HCT116 (cell line): ENCODE data around the gene STAC. TPM values are rescaled to one million over a fixed set of nuclear protein-coding genes. Genes with fewer than 3 reads are reported as not detected.

Source experiments
- ATAC-seq: fragments of 200-7000 bp; cut with Tn5 transposase; 2 replicates; pipeline ENCODE4 v1.9.1; 2020; ENCODE audit warnings: mild to moderate bottlenecking, moderate library complexity
- BruUV-seq: library from RNA; stranded (reverse); fragments of 400-500 nt; replicated peaks from 2 replicates; lab custom pipeline; 2021; lab: Mats Ljungman, UMichigan
- CTCF ChIA-PET: fragments of 300-600 bp; sonication (Branson Sonifier 250); formaldehyde crosslinking; loops from one replicate; lab custom pipeline; 2021; ENCODE audit warnings: antibody characterized with exemption; lab: Charles Lee
- POLR2A ChIA-PET: fragments of 300-600, 350-600 bp; sonication (Branson Sonifier 250); formaldehyde crosslinking; loops from one replicate; lab custom pipeline; 2021; ENCODE audit warnings: antibody characterized with exemption; lab: Charles Lee
- RAD21 ChIA-PET, 2 experiments: fragments of 300-600 bp; sonication (Branson Sonifier 250); formaldehyde crosslinking; loops; one replicate each; lab custom pipeline; 2023; ENCODE audit warnings: low total read pairs in 2 of 2; ENCODE audit not compliant: uncharacterized antibody in 2 of 2, unreplicated experiment in 2 of 2, low non-redundant PET in 1 of 2; lab: Charles Lee
- DNase-seq: peaks from one replicate; pipeline ENCODE4 v3.0.0-alpha.2; 2010; ENCODE audit warnings: low read depth, low spot score
- H2AFZ ChIP-seq: fragments of 200-600 bp; shearing (Covaris generic), sonication (generic); 2 replicates; pipeline ENCODE4 v1.6.1; 2017; ENCODE audit warnings: low read depth, mixed run types, mixed read lengths, antibody characterized with exemption, low read length; ENCODE audit not compliant: poor library complexity, severe bottlenecking
- H3K27ac ChIP-seq: 2 replicates; pipeline ENCODE4 v1.5.1; 2012; ENCODE audit warnings: low read depth, low read length
- H3K27me3 ChIP-seq: fragments of 200-600 bp; sonication (generic); 2 replicates; pipeline ENCODE4 v1.6.1; 2016; ENCODE audit warnings: mixed run types, low read length, mixed read lengths; ENCODE audit not compliant: insufficient read depth
- H3K36me3 ChIP-seq, 2 experiments: fragments of 200-500 bp in 1 of 2; fragments of 200-600 bp in 1 of 2; sonication (Bioruptor generic) in 1 of 2; sonication (generic) in 1 of 2; 2 replicates each; pipeline versions ENCODE4 v1.5.1 to v1.6.1; 2014 to 2016; ENCODE audit warnings: low read length in 2 of 2, inconsistent platforms in 1 of 2, mixed read lengths in 1 of 2, mixed run types in 1 of 2; ENCODE audit not compliant: insufficient read depth in 2 of 2, control insufficient read depth in 1 of 2
- H3K4me1 ChIP-seq, 2 experiments: fragments of 200-600 bp in 1 of 2; sonication (generic) in 1 of 2; 2 replicates each; pipeline versions ENCODE4 v1.5.1 to v1.6.1; 2012 to 2017; ENCODE audit warnings: low read length in 2 of 2, inconsistent platforms in 1 of 2, mild to moderate bottlenecking in 1 of 2, mixed read lengths in 1 of 2, mixed run types in 1 of 2, moderate library complexity in 1 of 2; ENCODE audit not compliant: insufficient read depth in 2 of 2, control insufficient read depth in 1 of 2
- H3K4me2 ChIP-seq: fragments of 200-600 bp; sonication (generic); 2 replicates; pipeline ENCODE4 v1.6.1; 2017; ENCODE audit warnings: mixed run types, low read length, mixed read lengths
- H3K4me3 ChIP-seq, 2 experiments: fragments of 200-600 bp in 1 of 2; sonication (generic) in 1 of 2; replicated peaks in 1 of 2; 2 replicates each; pipeline ENCODE4 v1.5.1; 2011 to 2016; ENCODE audit warnings: low read length in 2 of 2, control low read depth in 1 of 2, low read depth in 1 of 2, mild to moderate bottlenecking in 1 of 2, mixed read lengths in 1 of 2, mixed run types in 1 of 2
- H3K79me2 ChIP-seq: fragments of 200-600 bp; sonication (generic); 2 replicates; pipeline ENCODE4 v1.6.1; 2017; ENCODE audit warnings: mild to moderate bottlenecking, mixed run types, low read length, moderate library complexity, mixed read lengths; ENCODE audit not compliant: insufficient read depth
- H3K9ac ChIP-seq: fragments of 200-600 bp; sonication (generic); 2 replicates; pipeline ENCODE4 v1.6.1; 2016; ENCODE audit warnings: low read length, mixed read lengths
- H3K9me2 ChIP-seq: fragments of 200-600 bp; sonication (generic), shearing (Covaris generic); 2 replicates; pipeline ENCODE4 v1.6.1; 2017; ENCODE audit warnings: mixed run types, mild to moderate bottlenecking, moderate library complexity; ENCODE audit not compliant: insufficient read depth
- H3K9me3 ChIP-seq, 2 experiments: fragments of 200-500 bp in 1 of 2; fragments of 200-600 bp in 1 of 2; sonication (Bioruptor generic) in 1 of 2; sonication (generic) in 1 of 2; 2 replicates each; pipeline ENCODE4 v1.6.1; 2014 to 2017; ENCODE audit warnings: low read length in 2 of 2, mixed read lengths in 2 of 2, inconsistent platforms in 1 of 2, low read depth in 1 of 2, mild to moderate bottlenecking in 1 of 2, mixed run types in 1 of 2, moderate library complexity in 1 of 2; ENCODE audit not compliant: control insufficient read depth in 1 of 2, insufficient read depth in 1 of 2
- H4K20me1 ChIP-seq: fragments of 200-600 bp; sonication (generic), shearing (Covaris generic); 2 replicates; pipeline ENCODE4 v1.6.1; 2017; ENCODE audit warnings: mixed run types, mild to moderate bottlenecking, moderate library complexity; ENCODE audit not compliant: insufficient read depth
- POLR2A ChIP-seq: IDR thresholded peaks from 2 replicates; pipeline ENCODE4 v1.7.0; 2011; ENCODE audit warnings: borderline replicate concordance; ENCODE audit not compliant: insufficient read depth, insufficient read length; ENCODE audit errors: extremely low read depth
- RAD21 ChIP-seq: IDR thresholded peaks from 2 replicates; pipeline ENCODE4 v1.6.1; 2012; ENCODE audit warnings: low read depth, mild to moderate bottlenecking
- TCF7L2 ChIP-seq: IDR thresholded peaks from 2 replicates; pipeline ENCODE4 v1.7.0; 2011; ENCODE audit warnings: borderline replicate concordance, inconsistent platforms; ENCODE audit not compliant: insufficient read depth, insufficient read length; ENCODE audit errors: extremely low read depth
- intact Hi-C: fragments of 100-400 bp; cut with micrococcal nuclease; formaldehyde crosslinking; loops from 2 replicates; pipeline ENCODE4 v1.10.0; 2022
- total RNA-seq: library from RNA; stranded (reverse); gene quantifications from one replicate; pipeline ENCODE4 v1.2.1, GENCODE V29; 2021; ENCODE audit not compliant: unreplicated experiment
- TF ChIP-seq, protein P1 (sequence below), 3 experiments: fragments of 200-600 bp in 1 of 3; sonication (generic) in 1 of 3; IDR thresholded peaks in 2 of 3; conservative IDR thresholded peaks in 1 of 3; 2 replicates each; pipeline ENCODE4 v1.5.1; 2012 to 2017; ENCODE audit warnings: low read depth in 2 of 3, low read length in 2 of 3, antibody characterized with exemption in 1 of 3, borderline replicate concordance in 1 of 3, control low read depth in 1 of 3, mild to moderate bottlenecking in 1 of 3, mixed read lengths in 1 of 3, mixed run types in 1 of 3, moderate library complexity in 1 of 3; ENCODE audit not compliant: insufficient read depth in 1 of 3

The STAC gene
- total RNA-seq, 1 experiment from 2014 or later = not detected

DNA sequence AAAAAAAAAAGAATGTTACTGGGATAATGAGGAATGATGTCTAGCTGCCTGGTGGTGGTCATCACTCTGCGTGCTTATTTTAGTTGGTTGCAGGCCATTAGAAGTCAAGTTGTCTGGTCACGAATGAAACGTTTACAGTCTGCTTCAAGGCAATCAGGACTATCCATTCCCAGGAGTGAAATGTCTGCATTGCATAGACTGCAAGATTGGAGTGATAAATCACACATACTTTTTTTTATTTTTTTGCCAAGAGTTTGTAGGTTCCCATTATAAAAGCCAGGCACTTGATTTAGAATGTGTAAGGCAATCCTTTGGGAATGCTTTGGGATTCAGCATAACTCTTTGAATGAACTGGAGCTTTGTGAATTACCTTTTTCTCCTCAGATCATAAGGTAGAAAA lies 132.3 kb downstream of the STAC start (continued):
- TF ChIP-seq, protein P1, sequence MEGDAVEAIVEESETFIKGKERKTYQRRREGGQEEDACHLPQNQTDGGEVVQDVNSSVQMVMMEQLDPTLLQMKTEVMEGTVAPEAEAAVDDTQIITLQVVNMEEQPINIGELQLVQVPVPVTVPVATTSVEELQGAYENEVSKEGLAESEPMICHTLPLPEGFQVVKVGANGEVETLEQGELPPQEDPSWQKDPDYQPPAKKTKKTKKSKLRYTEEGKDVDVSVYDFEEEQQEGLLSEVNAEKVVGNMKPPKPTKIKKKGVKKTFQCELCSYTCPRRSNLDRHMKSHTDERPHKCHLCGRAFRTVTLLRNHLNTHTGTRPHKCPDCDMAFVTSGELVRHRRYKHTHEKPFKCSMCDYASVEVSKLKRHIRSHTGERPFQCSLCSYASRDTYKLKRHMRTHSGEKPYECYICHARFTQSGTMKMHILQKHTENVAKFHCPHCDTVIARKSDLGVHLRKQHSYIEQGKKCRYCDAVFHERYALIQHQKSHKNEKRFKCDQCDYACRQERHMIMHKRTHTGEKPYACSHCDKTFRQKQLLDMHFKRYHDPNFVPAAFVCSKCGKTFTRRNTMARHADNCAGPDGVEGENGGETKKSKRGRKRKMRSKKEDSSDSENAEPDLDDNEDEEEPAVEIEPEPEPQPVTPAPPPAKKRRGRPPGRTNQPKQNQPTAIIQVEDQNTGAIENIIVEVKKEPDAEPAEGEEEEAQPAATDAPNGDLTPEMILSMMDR (IDR thresholded peaks at IDR 0.05 in 2 of 3, conservative IDR thresholded peaks at IDR 0.05 in 1 of 3; ENCODE audit: borderline replicate concordance in 1 of 3, insufficient read depth in 1 of 3, low read depth in 2 of 3, low read length in 2 of 3) = no peak
- TF ChIP-seq POLR2A (no peak), TCF7L2 (no peak), RAD21 (no peak)

DNA sequence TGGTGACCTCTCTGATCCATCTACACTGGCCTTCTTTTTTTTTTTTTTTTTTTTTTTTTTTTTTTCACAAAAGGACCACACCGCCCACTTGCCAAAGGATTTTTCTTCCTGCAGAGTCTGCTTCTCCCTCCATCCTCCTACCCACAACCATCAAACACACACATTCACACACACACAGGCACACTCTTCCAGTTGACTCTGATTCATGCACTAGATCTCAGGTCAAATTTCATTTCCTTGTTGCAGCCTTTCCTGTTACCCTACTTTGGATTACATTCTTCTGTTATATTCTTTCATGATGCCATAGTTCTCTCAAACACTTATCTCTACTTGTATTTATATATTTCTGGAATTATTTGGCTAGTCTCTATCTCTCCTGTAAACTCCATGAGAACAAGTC lies 133.9 kb downstream of the STAC start:
- no peaks in the 10 kb centered on the region for H3K9me2 ChIP-seq
- no peak overlapping the region for H3K4me2 ChIP-seq
- no peaks in the 10 kb centered on the region for H3K4me1 ChIP-seq
- H3K9me3 ChIP-seq = no peaks in the 10 kb centered on the region
- CTCF ChIA-PET = no interaction called here
- BruUV-seq = no TSS peak
- no peaks in the 10 kb centered on the region for H3K27me3 ChIP-seq
- H3K27ac ChIP-seq = no peak overlapping the region
- H2AFZ ChIP-seq = no peak overlapping the region
- no peaks in the 10 kb centered on the region for H3K36me3 ChIP-seq
- TF ChIP-seq, protein P1 (IDR thresholded peaks at IDR 0.05 in 2 of 3, conservative IDR thresholded peaks at IDR 0.05 in 1 of 3; ENCODE audit: borderline replicate concordance in 1 of 3, insufficient read depth in 1 of 3, low read depth in 2 of 3, low read length in 2 of 3) = no peak
- TF ChIP-seq, all 23 proteins: peak for 0
- no peak for ATAC-seq
- ChIA-PET RAD21 (no interaction called here), POLR2A (no interaction called here)
- Histone ChIP-seq H3K4me3 (no peak overlapping the region), H4K20me1 (no peaks in the 10 kb centered on the region), H3K79me2 (no peaks in the 10 kb centered on the region), H3K9ac (no peak overlapping the region)
- intact Hi-C loops = no loop called here
- no peak for DNase-seq
